Measurements from ENCODE around the gene MTA1.

The MTA1 gene

DNA sequence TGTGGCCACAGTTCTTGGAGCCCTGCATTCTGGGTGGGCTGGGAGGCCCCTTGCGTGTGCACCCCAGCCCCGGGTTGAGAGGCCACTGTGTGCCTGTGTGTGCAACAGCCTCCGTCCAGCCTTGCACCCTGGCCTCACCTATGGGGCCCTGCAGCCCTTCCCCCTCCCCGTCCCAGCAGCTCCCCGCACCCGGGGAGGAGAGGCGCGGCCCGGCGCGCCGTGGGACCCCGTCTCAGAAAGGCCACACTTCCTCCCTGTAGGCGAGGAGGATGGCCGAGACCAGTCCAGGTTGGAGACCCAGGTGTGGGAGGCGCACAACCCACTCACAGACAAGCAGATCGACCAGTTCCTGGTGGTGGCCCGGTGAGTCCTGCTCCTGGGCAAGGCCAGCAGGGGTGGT lies 38.4 kb downstream of the MTA1 start:
- H3K4me3 ChIP-seq (ENCODE audit: low read depth, low read length): no peak overlapping the region

DNA sequence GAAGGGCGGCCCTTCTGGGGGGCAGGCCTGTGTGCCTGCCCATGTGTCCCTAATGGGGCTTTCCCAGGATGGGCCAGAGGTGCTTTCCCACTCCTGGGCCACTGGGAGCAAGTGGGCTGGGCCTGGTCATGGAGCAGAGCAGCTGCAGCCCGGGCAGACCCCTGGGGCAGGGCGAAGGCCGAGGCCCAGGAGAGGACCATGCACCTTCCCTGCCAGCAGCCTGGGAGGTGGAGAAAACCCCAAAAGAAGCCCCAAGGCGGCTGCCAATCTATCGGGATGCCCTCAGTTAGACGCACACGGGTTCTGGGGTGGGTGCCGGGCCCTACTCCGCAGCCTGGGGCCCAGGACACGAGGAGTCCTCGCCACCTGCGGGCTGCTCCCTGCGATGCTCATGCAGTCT lies 38.9 kb downstream of the MTA1 start:
- no peak overlapping the region for H3K4me3 ChIP-seq (ENCODE audit: low read depth, low read length)

- no peak overlapping the region for H3K4me3 ChIP-seq (ENCODE audit: low read depth, low read length)
Observed at GRCh38 chr14:105460116-105460515, 40.5 kb downstream of the MTA1 start.

DNA sequence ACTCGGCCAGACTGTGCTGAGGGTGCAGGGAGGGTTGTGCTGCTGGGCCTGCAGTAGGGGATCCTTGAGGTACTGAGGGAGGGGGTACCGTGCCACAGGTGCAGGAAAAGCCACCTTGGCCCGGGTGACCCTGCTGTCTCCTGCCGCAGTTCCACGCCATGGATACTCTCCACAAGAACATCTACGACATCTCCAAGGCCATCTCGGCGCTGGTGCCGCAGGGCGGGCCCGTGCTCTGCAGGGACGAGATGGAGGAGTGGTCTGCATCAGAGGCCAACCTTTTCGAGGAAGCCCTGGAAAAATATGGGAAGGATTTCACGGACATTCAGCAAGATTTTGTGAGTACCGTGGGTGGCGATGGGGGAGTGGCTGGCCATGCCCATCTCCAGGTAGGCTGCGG lies 41.0 kb downstream of the MTA1 start:
- H3K4me3 ChIP-seq (ENCODE audit: low read depth, low read length): no peak overlapping the region

DNA sequence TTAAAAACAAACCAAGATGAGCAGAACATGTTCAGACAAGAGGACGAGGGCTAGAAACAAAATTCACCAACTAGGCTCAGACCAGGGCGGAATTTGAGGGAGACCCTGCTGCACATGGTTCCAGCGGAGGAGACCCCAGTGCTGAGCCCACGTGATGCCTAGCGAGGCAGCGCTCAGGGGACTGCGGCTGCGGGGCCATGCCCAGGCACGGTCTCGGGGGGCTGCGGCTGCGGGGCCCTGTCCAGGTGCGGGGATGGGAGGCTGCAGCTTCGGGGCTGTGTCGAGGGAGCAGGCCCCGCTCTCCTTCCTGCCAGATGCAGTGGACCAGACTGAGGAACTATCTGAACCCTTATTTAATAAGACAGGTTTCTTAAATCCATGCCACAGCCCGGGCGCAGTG lies 42.3 kb downstream of the MTA1 start:
- no peak overlapping the region for H3K4me3 ChIP-seq (ENCODE audit: low read depth, low read length)

DNA sequence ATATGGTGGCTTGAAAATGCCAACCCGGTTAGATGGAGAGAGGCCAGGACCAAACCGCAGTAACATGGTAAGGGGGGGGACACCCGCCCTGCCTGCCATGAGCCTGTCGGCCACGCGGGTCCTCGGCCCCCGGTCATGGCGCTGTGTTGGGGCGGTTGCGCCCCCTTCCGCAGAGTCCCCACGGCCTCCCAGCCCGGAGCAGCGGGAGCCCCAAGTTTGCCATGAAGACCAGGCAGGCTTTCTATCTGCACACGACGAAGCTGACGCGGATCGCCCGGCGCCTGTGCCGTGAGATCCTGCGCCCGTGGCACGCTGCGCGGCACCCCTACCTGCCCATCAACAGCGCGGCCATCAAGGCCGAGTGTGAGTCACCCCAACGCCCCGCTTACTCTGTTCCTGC lies 44.9 kb downstream of the MTA1 start:
- no peak overlapping the region for H3K4me3 ChIP-seq (ENCODE audit: low read depth, low read length)

GRCh38 chr14:105465209-105466031 lies 45.8 kb downstream of the MTA1 start:
- H3K4me3 ChIP-seq (ENCODE audit: low read depth, low read length): no peak overlapping the region

- H3K4me3 ChIP-seq (ENCODE audit: low read depth, low read length): no peak overlapping the region
Observed at GRCh38 chr14:105466531-105467248, 47.1 kb downstream of the MTA1 start.

- H3K4me3 ChIP-seq (ENCODE audit: low read depth, low read length): no peak overlapping the region
Observed at GRCh38 chr14:105467249-105467941, 47.8 kb downstream of the MTA1 start.

DNA sequence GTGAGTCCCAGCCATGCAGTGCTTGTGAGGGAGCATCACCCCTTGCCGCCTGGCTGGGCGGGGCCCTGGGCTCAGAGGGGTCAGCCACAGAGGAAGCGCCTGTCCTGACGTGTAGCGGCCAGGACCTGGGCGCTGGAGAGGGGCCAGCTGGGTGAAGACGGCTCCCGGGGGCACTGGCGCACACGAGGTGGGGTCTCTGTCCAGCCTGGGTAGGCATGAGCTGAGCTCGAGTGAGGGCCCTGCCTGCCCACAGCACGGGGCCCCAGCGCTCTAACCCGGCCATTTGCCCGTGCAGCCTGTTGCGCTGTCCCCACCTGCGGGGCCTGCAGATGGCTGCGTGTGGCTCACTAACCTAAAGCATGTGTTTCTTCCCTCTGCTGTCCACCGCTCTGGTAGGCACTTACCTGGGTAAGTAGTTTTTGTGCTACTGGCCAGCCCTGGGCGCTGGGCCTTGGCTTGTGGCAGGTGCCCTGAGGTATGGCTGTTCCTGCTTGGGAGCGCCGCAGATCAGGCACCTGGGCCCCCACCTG lies 48.4 kb downstream of the MTA1 start:
- H3K4me3 ChIP-seq (ENCODE audit: low read depth, low read length): no peak overlapping the region

DNA sequence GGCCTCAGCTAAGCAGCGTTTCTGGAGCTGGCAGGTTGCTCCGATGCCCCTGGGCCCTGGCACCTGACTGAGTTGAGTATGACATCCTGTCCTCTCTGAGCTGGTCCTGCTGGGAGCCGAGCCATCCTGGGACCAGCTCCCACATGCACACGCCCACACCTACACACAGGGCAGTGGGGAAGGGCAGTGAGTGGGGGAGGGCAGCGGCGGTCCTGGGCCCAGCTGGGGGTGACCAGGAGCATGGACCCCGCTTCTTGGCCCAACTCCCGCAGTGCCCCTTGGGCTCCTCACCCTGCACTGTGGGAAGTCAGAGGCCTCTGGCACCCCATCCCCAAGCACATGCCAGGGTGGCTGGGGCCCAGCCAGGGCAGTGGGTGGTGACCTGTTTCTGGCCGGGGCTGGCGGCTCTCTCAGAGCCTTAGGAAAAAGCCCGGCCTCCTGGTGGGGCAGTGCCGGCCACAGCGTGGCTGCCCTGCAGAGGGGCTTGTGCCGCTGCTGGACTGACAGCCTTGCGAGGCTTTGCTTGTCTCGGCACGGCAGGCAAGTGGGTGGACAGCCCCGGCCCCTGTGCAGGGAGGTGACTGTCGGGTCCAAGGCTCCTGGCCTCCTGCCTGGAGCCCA lies 49.1 kb downstream of the MTA1 start:
- no peak overlapping the region for H3K4me3 ChIP-seq (ENCODE audit: low read depth, low read length)

GRCh38 chr14:105469456-105470349 lies 50.1 kb downstream of the MTA1 start:
- no peak overlapping the region for H3K4me3 ChIP-seq (ENCODE audit: low read depth, low read length)

GRCh38 chr14:105470350-105471296 lies 51.0 kb downstream of the MTA1 start:
- H3K4me3 ChIP-seq (ENCODE audit: low read depth, low read length): no peak overlapping the region

DNA sequence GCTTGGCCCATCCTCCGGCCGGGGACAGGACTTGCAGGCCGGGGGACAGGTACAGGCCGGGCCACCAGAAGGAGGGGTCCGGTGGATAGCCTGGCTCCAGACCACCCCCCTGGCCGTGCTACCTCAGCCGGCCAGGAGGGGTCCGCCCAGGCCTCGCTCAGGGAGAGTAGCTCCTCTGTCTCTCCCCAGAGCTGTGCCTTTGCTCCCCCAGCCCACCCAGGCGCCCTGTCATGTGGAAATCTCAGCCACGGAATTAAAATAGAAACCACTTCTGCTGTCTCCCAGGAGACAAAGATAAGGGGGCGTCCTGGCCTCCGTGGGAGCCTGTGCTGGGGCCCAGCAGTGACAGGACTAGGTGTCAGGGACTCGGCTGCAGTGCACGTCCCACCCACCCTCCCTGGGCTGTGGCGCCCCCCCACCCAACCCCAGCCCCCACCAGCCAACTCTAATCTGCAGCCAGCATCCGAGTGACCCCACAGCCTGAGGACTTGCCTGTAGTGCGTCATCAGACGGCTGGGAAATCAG lies 51.7 kb downstream of the MTA1 start:
- H3K4me3 ChIP-seq (ENCODE audit: low read depth, low read length): no peak overlapping the region

- H3K4me3 ChIP-seq (ENCODE audit: low read depth, low read length): no peak overlapping the region
Observed at GRCh38 chr14:105471823-105472485, 52.3 kb downstream of the MTA1 start.

DNA sequence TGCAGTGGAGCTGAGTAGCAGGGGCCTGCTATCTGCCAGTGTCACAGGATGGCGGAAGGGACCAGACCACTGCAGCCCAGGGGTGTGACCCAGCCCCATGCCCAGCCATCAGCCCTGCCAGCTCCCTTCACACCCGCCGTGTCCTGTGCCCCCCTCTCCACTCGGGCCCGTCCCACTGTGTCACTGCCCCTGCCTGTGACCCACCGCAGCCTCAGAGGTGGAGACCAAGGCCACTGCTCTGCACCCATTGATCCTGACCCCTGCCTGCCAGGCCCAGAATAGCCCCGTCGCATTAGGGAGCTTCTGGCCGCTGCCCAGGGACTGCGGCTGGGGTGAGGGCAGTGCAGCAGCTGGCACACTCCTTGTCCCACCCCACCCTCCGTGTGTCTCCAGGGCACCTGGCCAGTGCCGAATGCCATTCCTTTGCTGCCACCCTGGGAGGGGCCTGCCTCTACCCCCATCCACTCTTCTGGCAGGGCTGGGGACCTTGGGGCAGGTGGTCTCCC lies 52.9 kb downstream of the MTA1 start:
- no peak overlapping the region for H3K4me3 ChIP-seq (ENCODE audit: low read depth, low read length)

- H3K4me3 ChIP-seq (ENCODE audit: low read depth, low read length): no peak overlapping the region
Observed at GRCh38 chr14:105473033-105473676, 53.5 kb downstream of the MTA1 start.

Data from iPS-11a (cell line).